Lung (tissue), 12 donors: Measurements from ENCODE around the gene NOTCH3. TPM values are rescaled to one million over a fixed set of nuclear protein-coding genes. Genes with fewer than 3 reads are reported as not detected.

Source experiments
- ATAC-seq: fragments of 200-7000 bp; cut with Tn5 transposase; one replicate; pipeline ENCODE4 v1.9.1; 2020; ENCODE audit warnings: moderate number of reproducible peaks; ENCODE audit not compliant: insufficient read depth, low FRiP score
- DNase-seq, 3 donors: peaks; one replicate each; pipeline ENCODE4 v3.0.0-alpha.2; 2013 to 2017
- H3K27ac ChIP-seq, 2 donors: one replicate each; pipeline ENCODE4 v1.5.1; 2013; ENCODE audit warnings: mild to moderate bottlenecking in 2 of 2, moderate library complexity in 2 of 2, control low read depth in 1 of 2, inconsistent platforms in 1 of 2, low read depth in 1 of 2, low read length in 1 of 2
- H3K27me3 ChIP-seq, 3 donors: one replicate each; pipeline ENCODE4 v1.5.1; 2013; ENCODE audit warnings: low read length in 2 of 3; ENCODE audit not compliant: control insufficient read depth in 3 of 3, insufficient read depth in 3 of 3
- H3K36me3 ChIP-seq, 4 donors: one replicate each; pipeline ENCODE4 v1.5.1; 2013; ENCODE audit warnings: low read length in 4 of 4, mild to moderate bottlenecking in 1 of 4, moderate library complexity in 1 of 4; ENCODE audit not compliant: control insufficient read depth in 4 of 4, insufficient read depth in 4 of 4
- H3K4me1 ChIP-seq, 5 donors: one replicate each; pipeline ENCODE4 v1.5.1; 2013; ENCODE audit warnings: low read length in 5 of 5, mild to moderate bottlenecking in 2 of 5, moderate library complexity in 1 of 5; ENCODE audit not compliant: control insufficient read depth in 5 of 5, insufficient read depth in 5 of 5
- H3K4me3 ChIP-seq: one replicate; pipeline ENCODE4 v1.5.1; 2013; ENCODE audit warnings: mild to moderate bottlenecking, control low read depth, moderate library complexity
- H3K9ac ChIP-seq, 2 donors: one replicate each; pipeline ENCODE4 v1.5.1; 2013; ENCODE audit warnings: low read length in 2 of 2, control low read depth in 1 of 2; ENCODE audit not compliant: insufficient read depth in 1 of 2
- H3K9me3 ChIP-seq, 4 donors: one replicate each; pipeline ENCODE4 v1.5.1; 2013; ENCODE audit warnings: low read length in 3 of 4, mild to moderate bottlenecking in 1 of 4, moderate library complexity in 1 of 4; ENCODE audit not compliant: control insufficient read depth in 4 of 4, insufficient read depth in 3 of 4
- whole genome bisulfite sequencing, 2 donors: extraction: QIAGEN DNeasy Blood & Tissue Kit; methylation state at CpG; one replicate each; pipeline ENCODE4 v1.1.7; 2013; 5-methylcytosine and 5-hydroxymethylcytosine counted together
- polyA plus RNA-seq, 2 donors: library from polyadenylated mRNA; stranded (reverse); fragments of 200-250 nt; gene quantifications; one replicate each; pipeline ENCODE4 v1.2.1, GENCODE V29; 2013
- total RNA-seq, 2 donors: library from RNA; depleted of rRNA in 1 of 2; stranded (reverse); fragments of >200 nt in 1 of 2; gene quantifications; one replicate each; pipeline ENCODE4 v1.2.1, GENCODE V29; 2014 to 2021
- TF ChIP-seq, protein P1 (sequence below): IDR thresholded peaks from 2 replicates; pipeline ENCODE4 v1.5.1; 2012; ENCODE audit warnings: mild to moderate bottlenecking; ENCODE audit errors: control extremely low read depth, extremely low read depth
- donor health status: control.
- donor health status: control.
- donor health status: Bipolar disorder and iron deficiency.
- donor health status: healthy.
- donor health status: DM: yes; HTN: yes; CAD: no.

NOTCH3 gene
- total and polyA plus RNA-seq, 4 donors, result 13.1 to 81.7 (median 43.1) TPM

DNA sequence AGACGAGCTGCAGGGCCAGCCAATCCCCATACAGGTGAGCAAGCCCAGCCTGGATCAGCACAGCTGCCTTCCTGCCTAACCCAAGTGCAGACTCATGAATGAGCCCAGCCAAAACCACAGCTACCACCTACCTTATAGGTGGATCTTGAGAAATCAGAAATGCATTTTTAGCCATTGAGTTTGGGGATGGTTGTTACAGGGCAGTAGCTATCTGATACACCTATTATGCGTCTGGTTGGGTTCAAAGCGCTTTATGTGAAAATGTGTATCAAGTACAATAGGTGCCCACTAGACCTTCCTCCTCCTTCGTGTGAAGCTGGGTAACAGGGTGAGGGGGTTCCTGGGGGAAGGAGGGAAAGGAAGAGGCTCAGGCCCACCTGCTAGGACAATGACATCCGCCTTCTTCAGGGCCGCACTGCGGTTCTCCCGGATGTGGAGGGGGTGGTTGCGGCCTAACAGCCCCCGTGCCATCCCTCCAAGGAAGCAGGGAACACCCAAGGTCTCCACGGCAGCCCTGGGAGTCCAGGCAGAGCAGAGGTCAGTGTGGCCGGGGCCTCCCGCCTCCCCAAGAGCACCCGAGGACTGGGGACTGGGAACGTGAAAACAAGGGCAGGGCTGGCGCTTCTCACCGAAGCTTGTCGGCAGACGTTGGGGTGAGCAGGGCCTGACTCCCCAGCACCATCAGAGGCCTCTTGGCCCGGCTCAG lies 81.9 kb downstream of the NOTCH3 start:
- no peak overlapping the region for H3K9ac ChIP-seq
- no peak for ATAC-seq
- no peak overlapping the region for H3K4me3 ChIP-seq
- H3K36me3 ChIP-seq, result peaks cover 11 to 58% (median 41%) of the 10 kb centered on the region in 4 donors
- no peaks in the 10 kb centered on the region for H3K9me3 ChIP-seq
- TF ChIP-seq, protein P1, sequence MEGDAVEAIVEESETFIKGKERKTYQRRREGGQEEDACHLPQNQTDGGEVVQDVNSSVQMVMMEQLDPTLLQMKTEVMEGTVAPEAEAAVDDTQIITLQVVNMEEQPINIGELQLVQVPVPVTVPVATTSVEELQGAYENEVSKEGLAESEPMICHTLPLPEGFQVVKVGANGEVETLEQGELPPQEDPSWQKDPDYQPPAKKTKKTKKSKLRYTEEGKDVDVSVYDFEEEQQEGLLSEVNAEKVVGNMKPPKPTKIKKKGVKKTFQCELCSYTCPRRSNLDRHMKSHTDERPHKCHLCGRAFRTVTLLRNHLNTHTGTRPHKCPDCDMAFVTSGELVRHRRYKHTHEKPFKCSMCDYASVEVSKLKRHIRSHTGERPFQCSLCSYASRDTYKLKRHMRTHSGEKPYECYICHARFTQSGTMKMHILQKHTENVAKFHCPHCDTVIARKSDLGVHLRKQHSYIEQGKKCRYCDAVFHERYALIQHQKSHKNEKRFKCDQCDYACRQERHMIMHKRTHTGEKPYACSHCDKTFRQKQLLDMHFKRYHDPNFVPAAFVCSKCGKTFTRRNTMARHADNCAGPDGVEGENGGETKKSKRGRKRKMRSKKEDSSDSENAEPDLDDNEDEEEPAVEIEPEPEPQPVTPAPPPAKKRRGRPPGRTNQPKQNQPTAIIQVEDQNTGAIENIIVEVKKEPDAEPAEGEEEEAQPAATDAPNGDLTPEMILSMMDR, result no peak
- WGBS, 2 donors, result 96 to 97% methylated on average over 20 of the region's 20 CpGs
- H3K27ac ChIP-seq, result no peak overlapping the region
- H3K4me1 ChIP-seq, result peaks cover 0 to 17% (median 0%) of the 10 kb centered on the region in 5 donors
- H3K27me3 ChIP-seq, result no peaks in the 10 kb centered on the region
- DNase-seq, result no peak

DNA sequence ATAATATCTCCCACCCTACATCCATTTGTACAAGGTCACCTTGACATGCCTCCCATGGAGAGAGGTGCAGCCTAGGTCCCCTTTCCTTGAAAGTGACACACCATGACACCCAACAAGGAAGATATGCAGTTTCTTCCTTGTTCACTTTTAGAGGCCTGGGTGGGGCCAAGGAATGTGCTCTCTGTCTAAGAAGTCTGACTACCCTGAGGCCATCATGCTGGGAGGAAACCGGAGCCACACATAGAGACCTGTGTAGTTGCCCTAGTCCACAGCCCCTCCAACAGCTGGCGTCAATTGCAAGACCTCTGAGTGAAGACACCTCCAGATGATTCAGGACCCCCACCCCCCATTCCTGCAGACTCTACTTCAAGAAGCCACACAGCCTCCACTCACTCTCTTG lies 82.5 kb downstream of the NOTCH3 start:
- TF ChIP-seq, protein P1, result no peak
- H3K36me3 ChIP-seq, result peaks cover 11 to 65% (median 47%) of the 10 kb centered on the region in 4 donors
- no peak overlapping the region for H3K9ac ChIP-seq
- H3K27me3 ChIP-seq, result no peaks in the 10 kb centered on the region
- DNase-seq (no peak), ATAC-seq (no peak)
- H3K27ac ChIP-seq, result no peak overlapping the region
- peaks cover 0 to 13% (median 0%) of the 10 kb centered on the region in 5 donors for H3K4me1 ChIP-seq
- no peaks in the 10 kb centered on the region for H3K9me3 ChIP-seq
- 97 to 100% methylated on average over 2 of the region's 2 CpGs for WGBS, 2 donors
- no peak overlapping the region for H3K4me3 ChIP-seq

DNA sequence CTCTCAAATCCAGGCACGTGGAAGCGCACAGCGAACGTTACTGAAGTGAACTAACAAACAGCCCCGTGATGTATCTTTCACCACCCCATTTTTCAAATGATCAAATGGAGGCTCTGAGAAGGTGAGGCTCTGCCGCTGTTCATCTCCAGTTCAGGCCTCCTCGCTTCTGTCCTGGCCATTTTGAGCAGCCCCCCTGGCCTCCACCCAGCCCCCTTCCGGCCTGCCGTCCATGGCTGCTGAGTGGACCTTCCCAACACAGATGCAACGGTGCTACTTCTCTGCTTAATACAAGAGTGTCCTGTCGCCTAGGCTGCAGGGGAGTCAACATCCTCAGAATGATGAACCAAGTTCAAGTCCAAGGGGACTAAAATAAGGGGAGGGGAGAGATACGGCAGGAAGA lies 83.9 kb downstream of the NOTCH3 start:
- DNase-seq (no peak), ATAC-seq (no peak)
- H3K27ac ChIP-seq, result no peak overlapping the region
- WGBS, 2 donors, result 82 to 89% methylated on average over 12 of the region's 12 CpGs
- no peak overlapping the region for H3K4me3 ChIP-seq
- peaks cover 11 to 65% (median 47%) of the 10 kb centered on the region in 4 donors for H3K36me3 ChIP-seq
- no peaks in the 10 kb centered on the region for H3K9me3 ChIP-seq
- TF ChIP-seq, protein P1, result no peak
- H3K27me3 ChIP-seq, result no peaks in the 10 kb centered on the region
- H3K4me1 ChIP-seq, result peaks cover 0 to 13% (median 0%) of the 10 kb centered on the region in 5 donors
- H3K9ac ChIP-seq, result no peak overlapping the region
